Right lung (tissue), 5 donors: ENCODE measurements around the gene LDLRAD4. TPM values are rescaled to one million over a fixed set of nuclear protein-coding genes. Genes with fewer than 3 reads are reported as not detected.

Experiments used
- DNase-seq, 2 donors: peaks; one replicate each; pipeline ENCODE4 v3.0.0-alpha.2; 2013
- polyA plus RNA-seq, 5 donors: library from polyadenylated mRNA; unstranded; fragments of 120-200 nt; gene quantifications; one replicate each; pipeline versions ENCODE4 v1.2.1 to v1.2.3, GENCODE V29; 2013; ENCODE audit warnings: inconsistent platforms in 1 of 5, low replicate concordance in 1 of 5; ENCODE audit not compliant: insufficient read length in 5 of 5, insufficient read depth in 1 of 5

Gene LDLRAD4
- polyA plus RNA-seq, 5 donors, result 14.2 to 18.6 (median 15.1) TPM

DNA sequence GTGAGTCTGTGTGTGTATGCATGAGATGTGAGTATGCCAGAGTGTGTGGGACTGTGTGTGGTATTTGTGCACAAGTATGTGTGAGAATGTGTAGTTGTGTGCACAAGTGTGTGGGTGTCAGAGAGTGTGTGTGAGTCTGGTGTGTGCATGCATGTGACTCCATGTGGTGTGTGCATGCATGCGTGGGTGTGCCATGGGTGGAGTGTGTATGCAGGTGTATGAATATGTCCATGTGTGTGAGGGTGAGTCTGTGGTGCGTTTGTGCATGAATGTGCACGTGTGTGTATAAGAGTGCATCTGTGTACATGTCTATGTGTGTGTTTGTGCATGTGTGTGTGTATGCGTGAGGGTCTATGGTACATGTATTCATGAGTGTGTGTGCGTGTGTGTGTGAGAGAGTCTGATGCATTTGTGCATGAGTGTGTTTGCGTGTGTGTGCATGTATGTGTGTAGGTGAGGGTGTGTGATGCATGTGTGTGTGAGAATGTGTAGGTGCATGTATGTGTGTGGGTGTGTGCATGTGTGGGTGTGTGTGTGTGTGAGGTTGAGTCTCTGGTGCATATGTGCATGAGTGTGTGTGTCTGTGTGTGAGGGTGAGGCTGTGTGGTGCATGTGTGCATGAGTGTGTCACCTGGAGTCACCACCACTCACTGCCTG lies 226.8 kb downstream of the LDLRAD4 start:
- no peak for DNase-seq

DNA sequence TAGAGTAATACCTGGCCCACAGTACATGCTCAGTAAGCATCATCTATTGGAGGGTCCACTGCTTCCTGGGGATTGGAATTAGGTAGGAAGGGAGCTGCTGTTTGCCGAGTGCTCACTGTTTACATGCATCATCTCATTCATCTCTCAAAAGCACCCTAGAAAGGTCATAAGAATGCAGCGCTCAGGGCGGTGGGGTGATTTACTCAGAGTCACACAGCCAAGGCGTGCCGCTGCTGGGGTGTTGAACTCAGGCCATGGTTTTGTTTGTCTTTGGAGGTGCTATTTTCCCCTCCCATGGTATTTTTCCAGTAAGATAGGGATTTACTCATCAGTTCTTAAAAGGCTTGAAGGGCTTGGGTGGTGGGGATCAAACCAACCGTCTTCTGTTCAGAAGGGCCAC lies 227.5 kb downstream of the LDLRAD4 start:
- DNase-seq, result no peak

DNA sequence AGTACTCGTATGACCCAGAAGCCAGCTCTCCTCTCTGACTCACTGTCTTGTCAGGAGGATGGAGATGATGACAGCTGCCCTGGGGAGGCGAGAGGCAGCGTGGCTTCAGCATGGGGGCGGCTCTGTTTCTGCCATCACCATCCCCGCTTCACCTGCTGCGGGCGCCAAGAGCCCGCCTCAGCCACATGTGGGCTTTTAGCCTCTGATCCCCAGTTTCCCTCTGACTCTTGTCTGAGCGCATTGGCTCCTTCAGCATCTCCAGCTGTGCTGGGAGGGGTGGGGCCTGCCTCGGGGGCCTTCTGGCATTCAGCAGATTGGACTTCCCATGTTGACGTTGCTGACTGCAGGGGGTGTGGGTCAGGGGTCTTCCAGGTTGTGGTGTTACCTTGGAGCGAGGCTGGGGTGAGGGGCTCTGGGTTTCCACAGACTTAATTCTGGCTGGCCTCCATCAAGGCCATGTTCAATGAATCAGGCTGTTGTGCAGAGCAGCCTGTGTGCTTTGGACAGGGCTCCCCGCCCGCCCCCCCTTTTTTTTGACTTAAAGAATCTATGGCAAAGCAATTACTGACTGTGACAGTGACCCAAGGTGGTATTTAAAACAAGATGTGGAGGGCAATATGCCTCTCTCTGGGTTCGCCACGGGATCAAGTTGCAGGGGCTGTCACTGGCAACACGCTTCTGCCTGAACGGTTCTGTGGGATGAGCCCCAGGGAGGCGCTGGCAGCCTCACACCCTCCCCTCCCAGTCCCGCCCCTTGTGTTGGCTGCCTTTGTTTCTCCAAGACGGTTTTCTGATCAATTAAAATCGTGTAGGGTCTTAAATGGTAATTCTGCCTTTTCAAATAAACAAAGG lies 228.3 kb downstream of the LDLRAD4 start:
- DNase-seq, result no peak

DNA sequence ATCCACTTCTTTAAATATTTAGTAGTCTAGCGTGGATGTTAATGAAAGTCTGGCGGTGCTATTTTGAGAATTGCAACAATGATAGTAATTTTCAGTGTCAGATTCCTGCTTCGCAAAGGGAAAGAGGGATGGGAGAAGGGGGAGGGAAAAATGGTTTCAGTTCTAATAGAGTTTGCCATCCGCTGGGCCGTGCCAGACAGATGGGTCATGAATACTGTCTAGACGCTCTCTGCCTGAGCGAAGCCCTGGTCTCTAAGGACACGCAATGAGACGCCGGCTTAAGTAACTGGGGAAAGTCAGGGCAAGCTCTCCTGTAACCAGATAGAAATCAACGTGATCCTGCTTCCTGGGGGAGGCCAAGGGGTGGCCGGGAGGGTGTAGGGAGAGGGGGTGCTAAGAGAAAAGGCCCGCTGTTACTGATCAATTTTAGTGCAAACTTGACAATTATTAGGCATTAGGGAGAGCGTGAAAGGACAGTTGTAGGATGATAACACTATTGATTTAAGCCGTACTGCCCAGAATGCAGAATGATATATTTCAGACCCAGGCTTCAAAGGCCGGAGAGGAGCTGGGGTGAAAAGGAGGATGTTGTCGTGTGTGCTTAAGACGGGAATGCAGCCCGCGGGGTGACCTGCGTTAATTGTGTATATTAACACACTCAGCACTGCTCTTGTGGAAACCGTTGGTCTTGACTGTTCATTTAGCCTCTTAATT lies 229.2 kb downstream of the LDLRAD4 start:
- DNase-seq, result peak in 1 of 2 donors; percentile 20

DNA sequence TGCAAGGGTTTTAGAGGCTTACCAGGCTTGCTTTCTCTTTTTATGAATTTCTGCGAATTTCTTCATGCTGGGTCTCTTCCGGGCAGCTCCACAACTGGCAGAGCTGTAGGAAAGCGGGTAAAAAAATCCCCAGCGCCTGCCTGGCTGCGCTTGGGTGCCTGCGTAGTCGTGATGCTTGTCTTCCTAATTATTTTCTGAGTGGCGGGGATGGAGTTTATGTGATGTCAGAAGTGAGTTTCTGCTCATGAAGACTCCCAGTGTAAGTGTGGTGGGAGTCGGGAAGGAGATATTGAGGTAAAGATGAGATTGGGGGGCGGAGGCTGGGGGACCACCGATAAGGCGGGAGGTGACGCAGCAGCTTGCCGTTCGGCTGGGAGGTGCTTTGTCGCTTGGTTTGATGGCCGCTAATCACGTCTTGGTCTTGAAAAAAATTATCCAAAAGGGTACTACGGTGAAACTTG lies 229.8 kb downstream of the LDLRAD4 start:
- no peak for DNase-seq

DNA sequence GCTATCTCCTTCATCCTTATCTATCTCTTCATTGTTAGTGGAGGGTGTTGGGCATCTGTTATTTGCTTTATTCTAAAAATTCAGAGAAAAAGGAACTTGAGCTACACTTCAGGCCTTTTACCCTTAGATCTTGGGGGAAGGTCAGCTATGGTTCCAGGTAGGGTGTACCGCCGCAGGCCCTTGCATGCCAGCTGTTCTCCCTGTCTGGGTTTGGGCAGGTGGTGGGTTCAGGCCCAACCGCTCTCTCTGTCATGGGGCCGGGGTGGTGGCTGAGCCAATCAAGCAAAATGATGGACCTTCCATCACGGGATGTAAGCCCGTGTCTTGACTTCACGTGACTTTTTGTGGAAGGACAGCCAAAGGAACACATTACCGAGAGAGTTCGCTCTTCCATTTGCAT lies 231.1 kb downstream of the LDLRAD4 start:
- DNase-seq, result no peak

DNA sequence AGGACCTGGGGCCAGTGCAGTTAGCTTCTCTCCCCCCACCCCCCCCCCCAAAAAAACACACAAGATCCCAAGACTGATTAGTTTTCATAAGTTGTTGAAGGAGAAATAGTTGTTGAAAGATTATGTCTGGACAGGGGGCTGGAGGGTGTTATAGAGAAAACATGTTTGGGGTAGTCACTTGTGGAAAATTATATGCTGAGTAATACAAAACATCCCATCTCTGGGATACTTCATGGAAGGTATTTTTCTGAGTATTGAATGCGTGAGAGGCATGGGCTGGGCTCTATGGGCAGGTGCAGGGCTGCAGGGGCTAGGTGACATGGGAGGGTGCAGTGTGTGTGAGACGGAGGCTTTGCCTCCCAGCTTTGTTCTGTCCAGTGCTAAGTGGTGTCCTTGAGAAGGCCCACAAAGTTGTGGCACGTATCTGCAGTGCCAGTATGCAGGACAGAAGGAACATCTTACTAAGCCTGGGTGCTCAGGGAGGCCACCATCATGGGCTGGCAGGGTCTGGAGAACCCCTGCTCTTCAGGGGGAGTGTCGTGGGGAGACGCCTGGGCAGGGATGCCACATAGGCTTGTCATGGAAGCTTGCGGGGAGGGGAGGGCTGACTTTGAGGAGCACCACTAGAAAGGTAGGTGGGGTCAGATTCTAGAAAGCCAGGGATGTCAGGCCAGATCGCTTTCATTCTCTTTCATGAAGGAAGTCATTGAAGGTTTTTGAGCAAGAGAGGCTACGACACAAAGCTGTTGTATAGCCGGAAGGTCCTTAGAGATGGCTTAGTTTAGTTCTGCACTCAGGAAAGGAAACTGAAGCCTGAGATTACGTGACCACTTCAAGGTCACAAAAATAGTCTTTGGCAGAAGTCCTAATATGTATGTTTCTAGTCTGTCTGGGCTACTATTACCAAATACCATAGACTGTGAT lies 232.0 kb downstream of the LDLRAD4 start:
- DNase-seq, result no peak

DNA sequence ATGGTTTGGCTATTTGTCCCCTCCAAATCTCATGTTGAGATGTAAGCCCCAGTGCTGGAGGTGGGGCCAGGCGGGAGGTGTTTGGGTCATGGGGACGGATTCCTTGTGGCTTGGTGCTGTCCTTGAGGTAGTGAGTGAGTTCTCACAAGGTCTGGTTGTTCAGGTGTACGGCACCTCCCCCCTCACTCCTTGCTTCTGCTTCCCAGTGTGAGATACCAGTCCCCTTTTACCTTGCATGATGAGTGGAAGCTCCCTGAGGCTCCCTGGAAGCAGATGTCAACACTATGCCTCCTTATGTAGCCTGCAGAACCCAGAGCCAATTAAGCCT lies 232.6 kb downstream of the LDLRAD4 start:
- DNase-seq, result no peak

DNA sequence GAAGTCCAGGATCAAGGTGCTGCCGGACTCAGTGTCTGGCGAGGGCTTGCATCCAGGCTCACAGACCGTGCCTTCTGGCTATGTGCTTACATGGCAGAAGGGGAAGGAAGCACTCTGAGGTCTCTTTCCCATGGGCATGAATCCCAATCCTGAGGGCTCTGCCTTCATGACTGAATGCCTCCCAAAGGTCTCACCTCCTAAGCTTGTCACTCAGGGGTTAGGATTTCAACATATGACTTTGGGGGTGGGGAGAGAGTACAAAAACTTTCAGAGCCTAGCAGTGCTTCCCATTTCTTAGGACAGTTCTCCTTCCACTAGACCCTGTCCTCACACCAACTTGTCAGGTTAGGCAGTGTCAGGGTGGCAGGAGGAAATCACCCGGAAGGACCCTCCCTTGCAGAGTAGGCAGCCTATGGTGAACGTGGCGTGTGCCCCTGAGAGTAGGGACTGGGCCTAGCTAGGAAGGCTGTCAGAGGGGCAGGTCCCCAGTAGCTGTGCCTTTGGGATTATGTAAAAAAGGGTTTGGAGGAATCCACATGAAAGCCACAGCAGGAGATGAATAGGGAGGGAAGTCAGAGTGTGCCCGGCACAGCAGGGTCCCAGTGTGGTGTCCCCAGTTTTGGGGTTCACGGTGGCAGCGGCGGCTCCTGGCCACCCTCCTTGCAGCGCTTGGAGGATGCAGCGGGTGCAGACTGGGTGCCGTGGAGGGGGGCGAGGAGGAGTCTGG lies 233.3 kb downstream of the LDLRAD4 start:
- no peak for DNase-seq

DNA sequence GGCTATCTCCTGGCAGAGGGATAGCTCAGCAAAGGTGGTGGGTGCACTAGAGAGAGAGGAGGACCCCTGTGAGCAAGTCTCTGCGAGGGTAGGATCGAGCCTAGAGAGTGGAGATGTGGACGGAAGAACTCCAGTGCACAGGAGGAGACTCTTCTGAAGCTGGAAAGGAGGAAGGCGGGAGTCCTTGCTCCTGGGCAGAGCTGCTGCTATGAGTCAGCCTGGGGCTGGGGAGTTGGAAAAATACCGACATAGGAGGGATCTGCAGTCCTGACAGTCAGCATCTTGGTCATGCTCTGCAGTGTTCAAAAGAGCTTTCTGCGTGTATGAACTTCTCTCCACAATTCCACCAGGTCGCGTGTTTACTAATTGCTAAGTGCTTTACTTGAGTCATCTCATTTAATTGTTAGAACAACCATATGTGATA lies 233.8 kb downstream of the LDLRAD4 start:
- DNase-seq, result no peak

DNA sequence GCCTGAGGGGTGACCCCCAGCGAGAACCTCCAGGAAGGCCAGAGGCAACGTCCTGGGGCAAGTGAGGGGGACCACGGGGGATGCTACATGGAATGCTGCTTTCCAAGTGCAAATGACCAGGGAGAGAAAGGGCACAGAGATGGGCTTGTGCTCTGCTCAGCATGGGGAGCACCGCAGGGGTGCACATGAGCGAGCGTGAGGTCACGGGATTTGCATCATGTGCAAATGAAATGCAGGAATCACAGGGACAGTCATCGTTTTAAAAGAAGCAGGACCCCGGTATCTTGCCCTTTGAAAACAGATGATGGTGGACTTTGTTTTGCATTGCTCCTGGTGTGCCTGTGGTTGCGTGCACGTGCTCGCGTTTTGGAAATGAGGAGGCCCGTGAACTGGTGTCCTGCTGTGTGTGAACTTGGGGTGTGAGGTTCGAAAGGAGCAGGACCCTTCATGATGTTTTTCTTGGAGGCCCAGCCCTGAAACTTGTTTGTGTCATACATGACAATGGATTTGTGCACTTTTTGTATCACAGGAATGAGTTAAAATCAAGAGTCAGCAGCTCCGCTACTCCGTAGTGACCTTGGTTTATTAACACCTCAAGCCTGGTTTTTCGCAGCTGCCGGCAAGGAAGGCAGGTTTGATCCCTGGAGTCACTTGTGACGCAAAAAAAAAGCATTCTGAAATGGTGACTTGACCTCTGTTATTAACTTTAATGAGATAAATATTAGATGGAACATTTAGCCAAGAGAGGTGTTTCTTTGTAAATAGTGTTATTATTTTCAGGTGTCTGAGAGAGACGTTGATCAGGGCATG lies 234.5 kb downstream of the LDLRAD4 start:
- no peak for DNase-seq

DNA sequence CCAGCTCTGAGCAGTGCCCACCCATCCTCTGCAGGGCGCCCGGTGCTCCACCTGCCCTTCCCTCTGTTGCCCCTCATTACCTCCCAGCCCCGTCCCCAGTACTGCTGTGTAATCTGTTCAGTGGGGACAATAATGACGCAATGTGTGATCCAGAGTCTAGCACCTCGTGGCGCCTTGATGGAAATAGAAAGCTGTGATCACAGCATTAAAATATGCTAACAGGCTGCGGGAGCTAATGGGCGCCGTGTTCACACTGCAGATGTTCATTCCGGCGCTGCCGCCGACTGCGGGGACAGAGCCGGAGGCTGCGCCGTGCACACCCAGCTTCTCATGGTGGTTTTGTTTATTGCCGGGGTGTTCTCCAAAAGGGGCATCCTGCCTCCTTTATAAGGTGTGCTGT lies 235.2 kb downstream of the LDLRAD4 start:
- no peak for DNase-seq

DNA sequence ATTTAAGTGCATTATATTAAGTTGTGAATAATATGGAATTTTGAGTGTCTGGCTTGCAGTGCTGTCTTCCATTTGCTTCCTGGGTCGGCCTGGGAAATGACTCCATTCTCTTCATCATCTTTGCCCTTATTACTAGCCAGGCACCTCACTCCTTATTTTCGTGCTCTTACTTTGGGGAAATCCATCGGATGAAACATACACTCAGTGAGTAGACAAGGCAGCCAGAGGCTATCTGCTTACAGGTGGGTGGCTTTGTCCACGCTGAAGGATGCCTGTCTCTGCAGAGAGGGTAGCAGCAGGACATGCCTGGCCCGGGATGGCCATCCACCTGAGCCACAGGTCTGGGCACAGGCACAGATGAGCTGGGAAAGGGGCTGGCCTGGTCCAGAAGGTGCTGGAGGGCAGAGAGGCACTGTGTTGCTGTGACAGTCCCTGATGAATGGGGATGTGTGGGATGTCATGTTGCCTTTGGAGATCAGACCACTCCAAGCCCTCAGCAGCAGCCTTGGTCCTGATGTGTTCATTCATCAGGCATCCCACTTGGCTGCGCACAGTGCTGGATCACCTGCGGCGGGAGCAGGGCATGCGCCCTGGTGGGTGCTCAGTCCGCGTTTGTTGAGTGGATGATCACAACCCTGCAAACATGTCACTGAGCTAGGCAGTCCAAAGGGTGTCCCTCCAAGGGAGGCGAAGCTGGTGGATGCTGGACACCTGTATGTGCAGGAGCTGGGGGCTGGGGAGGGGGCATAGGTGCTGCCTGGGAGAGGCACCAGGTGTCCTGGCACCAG lies 236.0 kb downstream of the LDLRAD4 start:
- no peak for DNase-seq

DNA sequence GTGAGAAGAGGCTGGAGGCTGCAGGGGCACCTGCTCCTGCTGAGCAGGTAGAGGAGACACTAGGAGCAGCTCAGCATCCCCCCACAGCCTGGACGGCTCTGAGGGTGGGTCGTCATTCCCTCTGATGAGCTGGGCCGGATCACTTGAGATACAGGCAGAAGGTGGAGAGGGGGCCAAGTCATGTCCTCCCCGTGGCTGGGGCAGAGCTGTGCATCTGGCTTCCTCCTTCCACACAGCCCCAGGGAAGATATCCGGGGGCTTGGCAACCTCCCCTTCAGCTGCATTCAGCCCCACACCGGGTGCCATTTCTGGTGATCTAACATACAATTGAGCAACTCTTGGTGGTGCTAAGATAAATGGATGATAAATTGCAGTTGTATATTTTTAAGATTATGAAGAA lies 236.9 kb downstream of the LDLRAD4 start:
- DNase-seq, result no peak

DNA sequence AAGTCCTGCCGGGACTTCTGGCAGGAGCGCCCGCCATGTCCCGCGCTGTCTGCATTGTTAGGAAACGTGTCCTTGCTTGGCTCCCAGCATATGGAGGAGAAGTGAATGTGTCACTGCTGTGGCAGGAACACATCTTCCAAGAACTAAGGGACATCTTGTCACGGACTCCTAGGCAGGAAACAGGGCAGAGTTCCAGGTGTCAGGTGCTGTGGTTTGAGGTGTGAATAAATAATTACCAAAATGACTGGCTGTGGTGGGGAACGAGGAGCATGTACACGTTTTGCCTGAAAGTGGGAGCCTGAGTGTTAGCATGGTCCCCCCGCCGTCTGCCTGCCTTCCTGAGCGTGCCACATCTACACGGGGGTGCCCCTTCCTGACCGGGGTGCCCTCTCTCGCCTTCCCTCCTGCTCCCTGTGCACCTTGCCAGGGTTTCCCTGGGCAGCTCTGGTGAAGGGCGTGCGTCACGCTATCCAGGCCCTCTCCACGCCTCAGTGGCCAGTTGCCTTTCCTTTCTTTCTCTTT lies 237.5 kb downstream of the LDLRAD4 start:
- DNase-seq, result no peak

DNA sequence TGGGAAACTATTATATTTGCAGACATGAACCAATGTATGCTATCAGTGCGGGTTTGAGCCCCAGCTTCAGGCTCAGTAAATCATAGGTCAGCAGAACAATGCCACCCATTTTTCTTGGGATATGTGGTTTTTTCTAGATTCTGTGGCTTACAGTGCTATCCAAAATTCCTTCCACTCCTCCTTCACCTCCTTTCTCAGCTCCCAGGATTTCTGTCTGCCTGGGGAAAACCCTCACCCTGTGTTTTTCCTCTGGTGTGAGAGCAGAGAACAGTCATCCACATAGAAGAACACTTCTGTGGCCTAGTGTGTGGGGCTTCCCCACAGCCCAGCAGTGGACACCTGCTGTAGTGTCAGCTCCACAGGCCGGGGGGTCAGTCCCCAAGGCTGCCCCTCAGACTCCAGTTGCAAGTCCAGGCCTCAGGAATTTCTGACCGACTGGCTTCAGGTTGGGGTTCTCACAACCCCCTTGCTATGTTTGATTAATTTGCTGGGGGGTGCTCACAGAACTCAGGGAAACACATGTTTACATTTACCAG lies 238.2 kb downstream of the LDLRAD4 start:
- DNase-seq, result no peak

DNA sequence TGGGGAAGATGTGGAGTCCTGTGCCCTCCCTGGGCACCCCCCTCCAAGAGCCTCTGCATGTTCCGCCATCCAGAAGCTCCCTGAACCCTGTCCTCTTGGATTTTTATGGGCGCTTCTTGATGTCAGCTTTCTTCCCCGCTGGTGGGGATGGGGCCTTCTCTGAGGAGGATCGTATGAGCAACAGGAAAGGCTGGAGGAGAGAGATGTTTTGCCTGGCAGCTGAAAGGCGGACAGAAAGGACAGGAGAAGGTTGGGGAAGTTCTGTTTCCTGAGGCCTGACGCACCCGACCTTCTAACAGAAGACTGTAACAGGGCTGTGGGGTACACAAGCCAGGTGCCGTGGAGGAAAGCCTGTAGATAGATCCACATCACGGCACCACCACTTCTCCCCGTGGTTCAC lies 238.8 kb downstream of the LDLRAD4 start:
- DNase-seq, result no peak

DNA sequence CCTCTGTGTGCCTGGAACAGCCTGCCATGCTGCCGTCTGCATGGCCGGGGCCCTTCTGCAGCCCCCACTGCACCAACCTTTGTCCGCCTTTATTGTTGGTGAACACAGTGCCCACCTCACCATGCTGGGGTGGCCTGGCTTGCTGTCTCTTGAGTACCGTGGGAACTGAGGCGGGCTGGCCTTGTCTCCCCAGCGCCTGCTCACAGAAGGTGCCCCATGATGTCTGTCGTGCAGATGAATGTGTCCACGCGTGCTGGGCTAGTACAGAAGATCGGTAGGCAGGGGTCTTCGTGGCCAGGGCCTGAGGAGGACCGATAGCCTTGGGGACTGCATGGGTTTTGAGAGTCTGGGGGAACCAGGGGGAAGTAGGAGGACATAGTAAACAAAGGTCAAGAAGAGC lies 242.4 kb downstream of the LDLRAD4 start:
- no peak for DNase-seq

DNA sequence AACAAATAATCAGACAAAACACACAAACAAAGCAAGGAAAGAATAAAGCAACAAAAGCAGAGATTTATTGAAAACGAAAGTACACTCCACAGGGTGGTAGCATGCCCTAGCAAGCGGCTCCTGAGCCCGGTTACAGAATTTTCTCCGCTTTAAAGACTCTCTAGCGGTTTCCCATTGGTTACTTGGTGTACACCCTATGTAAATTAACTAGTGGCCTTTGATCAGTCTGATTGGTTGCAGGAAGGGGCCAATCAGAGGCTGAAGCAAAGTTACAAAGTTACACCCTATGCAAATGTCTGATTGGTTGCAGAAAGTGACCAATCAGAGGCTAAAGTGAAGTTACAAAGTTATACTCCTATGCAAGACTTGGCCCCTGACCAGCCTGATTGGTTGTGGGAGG lies 242.9 kb downstream of the LDLRAD4 start:
- DNase-seq, result no peak
